ENCODE results near the gene PLVAP.

PLVAP gene

DNA sequence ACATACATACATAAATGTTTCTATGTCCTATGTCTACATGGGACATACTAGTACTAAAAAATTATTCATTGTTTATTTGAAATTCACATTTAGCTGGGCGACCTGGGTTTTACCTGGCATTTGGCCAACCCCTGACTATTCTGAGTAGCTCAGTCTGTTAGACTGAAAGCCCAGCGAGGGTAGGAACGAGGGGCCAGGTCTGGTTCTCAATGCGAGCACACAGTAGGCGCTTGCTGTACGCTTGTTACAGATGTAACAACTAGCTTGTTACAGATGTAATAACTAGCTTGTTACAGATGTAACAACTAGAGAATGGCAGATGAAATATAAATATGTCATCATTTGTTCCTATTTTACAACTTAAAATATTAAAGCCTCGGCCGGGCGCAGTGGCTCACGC, 41.6 kb downstream of the PLVAP start:
- no peak for DNase-seq (ENCODE audit: low read depth in 2 of 2)

DNA sequence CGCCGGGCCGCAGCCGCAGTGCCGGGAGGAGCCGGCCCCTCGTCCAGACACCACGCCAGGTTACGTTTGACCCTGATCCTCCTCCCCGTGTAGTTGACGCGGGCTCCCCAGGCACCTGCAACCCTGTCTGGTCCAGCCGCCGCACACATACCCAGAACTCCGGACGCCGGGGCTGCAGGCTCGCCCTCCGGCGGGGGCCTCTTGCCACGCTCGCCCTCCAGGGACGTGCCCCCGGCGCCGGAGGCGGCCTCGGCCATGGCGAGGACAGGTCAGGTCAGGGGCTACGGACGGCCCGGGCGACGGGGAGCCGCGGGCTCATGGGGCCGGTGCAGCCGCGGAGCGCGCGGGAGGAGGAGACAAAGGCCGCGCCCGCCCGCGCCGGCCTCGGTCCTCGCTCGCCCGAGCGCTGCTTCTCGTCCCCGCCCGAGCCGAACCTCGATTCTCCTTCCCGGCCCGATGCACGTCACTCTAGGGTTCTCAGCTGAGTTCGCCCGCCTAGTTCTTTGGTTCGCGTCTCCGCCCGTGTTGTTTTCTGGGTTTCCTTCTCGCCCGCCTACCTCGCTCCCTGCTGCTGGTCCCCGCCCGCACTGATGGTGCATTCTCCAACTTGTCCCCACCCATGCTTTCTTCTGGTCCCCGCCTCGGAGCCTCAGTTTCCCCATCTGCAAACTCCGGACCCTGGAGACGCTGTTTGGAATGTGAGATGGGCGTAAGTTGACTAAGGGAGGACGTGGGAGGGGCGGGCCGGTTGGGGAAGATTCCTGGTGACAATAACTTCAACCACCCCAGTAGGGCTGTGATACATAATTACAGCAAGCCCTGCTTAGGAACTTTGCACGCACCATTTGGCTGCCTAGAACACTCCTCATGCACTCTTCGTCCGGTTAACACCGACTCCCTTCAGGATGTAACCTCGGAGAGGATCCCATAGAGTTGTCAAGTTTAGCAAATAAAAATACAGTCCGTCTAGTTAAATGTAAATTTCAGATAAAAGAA, 42.4 kb downstream of the PLVAP start, which contains the start of gene ANO8:
ANO8 (minus strand) TSS at position 442 of the 996 bp plus-strand sequence; CDS start at position 257, 185 bp downstream.
- peak; percentile 95 to 98 for DNase-seq (ENCODE audit: low read depth in 2 of 2)

DNA sequence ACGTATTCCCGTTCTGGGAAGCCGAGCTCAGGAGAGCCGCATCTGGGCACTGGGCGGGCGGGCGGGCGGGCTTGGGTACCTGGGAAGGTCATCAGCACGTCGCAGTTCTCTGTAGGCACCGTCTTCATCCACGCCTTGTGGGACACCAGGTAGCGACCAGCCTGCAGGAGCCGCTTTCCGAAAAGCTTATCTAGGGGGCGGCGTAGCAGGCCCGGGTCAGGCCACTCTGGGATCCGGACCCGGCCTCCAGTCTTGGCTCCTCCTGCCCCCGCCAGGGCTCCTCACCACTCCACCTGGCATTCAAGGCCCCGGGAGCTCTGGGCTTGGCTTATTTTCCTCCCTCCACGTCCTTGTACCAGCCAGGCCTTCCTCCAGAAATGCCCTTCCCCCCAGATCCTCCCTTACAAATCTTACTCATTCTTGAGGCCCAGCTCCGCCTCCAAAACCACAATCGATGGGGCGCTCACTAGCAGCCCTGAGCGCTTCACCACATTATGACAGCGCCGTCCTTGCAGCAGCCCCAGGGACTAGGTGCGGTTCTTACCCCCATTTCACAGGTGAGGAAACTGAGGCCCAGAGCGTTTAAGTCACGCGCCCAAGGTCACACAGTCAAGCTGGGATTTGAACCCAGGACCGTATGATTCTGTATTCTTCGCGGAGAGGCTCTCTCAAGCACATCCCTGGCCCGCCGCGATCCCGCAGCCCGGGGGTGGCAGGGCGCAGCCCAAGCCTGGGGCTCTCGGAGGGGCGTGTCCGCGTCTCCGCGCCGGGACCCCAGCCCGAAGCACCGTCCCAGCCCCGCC, 43.3 kb downstream of the PLVAP start:
- DNase-seq (ENCODE audit: low read depth in 2 of 2) = peak; percentile 67 to 76

DNA sequence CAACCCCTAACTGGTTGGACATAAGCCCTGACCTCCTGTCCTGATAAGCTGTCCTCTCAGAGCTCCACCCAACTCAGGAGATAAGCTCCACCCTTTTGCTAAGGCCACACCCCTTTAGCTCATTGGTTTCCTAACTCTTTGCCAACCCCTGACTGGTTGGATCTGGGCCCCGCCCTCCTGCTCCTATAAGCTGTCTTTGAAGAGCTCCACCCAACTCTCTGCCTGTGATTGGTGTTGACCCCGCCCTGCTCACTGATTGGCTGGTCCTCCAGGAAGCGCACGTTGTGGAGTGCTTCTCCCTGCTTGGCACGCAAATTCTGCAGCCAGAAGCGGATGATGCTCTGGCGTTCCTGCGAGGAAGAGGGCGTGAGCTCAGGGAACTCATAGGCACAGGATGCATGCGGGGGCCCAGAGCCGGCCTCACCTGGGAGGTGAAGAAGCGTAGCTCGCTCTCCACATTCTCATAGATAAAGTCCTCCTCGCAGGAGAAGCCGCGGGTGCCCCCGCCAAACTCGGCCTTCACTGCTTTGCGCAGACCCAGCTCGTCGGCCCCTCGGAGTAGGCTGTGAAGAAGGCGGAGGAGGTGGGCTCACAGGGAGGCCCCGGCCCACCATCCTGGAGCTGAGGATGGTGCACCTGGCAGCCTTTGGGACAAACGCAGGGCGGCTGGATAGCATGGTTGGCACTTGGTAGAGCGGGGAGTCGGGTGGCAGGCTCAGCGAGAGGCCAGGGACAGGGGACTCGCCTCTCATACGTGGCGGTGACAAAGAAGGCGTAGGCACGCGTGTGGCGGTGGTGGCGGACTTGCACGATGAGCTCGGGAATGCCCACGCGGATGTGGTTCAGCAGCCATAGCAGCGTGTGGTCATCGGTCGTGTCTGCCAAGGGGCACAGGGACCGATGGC, 44.2 kb downstream of the PLVAP start:
- peak in 1 of 2 donors; percentile 50 for DNase-seq (ENCODE audit: low read depth in 2 of 2)

DNA sequence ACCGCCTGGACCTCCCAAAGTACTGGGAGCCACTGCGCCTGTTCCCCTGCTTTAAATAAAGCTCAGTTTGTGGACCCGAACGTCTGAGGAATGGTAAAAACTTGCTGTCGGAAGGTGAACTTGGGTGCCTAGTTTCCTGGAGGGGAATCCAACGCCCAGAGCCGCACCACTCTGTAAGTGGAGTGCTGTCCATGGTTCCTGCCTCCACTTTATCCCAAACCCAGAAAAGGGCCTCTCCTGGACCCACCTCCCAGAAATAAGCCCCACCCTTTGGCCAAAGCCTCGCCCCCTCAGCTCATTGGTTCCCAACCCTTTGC, 44.8 kb downstream of the PLVAP start:
- DNase-seq (ENCODE audit: low read depth in 2 of 2) = no peak

DNA sequence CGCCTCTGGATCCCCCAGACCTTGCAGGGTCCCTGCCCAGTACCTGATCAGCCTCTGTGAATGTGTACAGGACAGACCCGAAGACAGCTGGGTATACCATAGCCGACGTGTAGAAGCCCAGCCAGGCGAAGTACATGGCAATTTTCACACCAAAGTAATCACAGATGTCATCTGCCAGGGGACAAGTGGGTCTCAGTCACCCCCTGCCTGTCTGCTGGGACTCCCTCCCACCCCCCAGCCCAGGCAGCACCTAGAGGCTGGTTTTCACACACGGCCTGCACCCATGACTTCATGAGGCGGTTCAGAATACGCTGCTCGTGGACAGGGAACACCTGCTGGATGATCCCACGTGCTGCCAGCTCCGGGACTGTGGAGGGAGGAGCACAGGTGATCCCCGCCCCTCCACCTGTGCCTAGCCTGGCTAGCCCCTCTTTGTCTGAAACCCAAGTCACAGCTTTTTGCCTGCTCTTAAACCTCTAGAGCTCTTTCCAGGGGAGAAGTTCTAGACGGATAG, 46.0 kb downstream of the PLVAP start:
- DNase-seq (ENCODE audit: low read depth in 2 of 2) = no peak

DNA sequence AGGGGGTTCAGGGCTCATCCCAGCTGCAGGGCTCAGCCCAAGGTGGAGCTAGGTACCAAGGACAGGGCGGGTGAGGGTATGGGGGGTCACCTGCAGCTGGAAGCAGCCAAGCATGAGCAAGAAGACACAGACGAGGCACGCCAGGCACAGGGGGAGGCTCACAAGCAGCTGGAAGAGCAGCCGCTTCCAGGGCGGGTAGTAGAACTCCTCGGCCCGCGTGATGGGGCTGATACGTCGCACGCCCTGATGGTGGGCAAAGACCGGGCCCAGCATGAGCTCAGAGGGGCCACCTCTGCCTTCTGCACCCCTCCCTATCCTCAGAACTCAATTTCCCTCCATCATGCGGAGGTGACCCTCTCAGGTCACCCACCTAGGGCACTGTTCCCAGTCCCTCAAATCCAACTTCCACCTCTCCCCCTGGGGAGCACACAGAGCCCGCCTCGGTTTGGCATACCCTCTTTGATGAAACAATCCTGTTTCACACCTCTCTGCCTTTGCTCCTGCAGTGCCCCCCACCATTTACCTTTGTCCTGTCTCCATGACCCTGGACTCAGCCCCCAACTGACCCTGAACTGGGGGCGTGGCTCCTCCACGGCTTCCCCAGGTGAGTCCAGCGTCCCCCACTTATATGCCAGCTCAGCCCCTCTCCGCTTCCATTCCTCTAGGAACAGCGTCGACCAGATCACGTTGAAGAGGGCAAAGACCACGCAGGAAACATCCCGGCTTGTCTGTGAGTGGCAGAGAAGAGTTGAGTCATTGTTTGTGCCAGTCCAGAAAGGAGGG, 46.7 kb downstream of the PLVAP start:
- DNase-seq (ENCODE audit: low read depth in 2 of 2) = no peak

DNA sequence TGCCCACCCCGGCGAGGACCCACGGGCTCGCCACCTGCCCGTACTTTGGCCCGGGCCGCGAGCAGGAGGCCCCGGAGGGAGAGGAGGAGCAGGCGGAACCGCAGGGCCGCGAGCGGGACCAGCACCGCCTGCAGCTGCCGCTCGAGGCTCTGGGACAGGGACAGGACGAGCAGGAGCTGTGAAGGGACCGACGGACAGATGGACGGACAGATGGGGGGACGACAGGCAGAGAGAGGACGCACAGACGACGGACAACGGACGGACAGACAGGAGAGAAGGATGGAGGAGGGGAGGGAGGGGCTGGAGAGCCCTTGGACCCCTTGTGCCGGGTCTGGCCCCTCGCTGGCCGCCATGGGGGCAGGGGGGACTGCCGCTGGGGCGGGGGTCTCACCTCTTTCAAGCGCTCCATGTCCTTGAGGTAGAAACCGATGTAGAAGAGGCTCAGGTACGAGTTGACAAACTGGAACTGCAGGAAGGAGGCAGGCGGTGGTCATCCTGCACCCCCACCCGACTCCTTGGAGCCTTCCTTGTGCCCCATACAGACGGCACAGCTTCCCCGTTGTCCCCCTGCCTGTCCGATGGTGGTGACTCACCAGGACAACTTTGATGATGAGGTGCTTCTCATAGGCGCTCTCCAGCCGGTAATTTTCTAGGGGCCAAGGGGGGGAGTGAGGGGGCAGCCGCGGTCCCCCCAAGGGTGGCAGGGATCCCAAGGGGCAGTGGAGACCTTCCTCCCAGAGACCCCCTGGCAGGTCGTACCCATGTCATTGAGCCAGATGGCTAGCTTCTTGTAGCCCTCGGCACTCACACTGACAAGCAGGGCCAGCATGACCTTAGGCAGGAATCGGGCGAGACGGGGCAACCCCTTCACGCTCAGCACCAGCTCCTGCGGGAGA, 47.5 kb downstream of the PLVAP start:
- no peak for DNase-seq (ENCODE audit: low read depth in 2 of 2)

DNA sequence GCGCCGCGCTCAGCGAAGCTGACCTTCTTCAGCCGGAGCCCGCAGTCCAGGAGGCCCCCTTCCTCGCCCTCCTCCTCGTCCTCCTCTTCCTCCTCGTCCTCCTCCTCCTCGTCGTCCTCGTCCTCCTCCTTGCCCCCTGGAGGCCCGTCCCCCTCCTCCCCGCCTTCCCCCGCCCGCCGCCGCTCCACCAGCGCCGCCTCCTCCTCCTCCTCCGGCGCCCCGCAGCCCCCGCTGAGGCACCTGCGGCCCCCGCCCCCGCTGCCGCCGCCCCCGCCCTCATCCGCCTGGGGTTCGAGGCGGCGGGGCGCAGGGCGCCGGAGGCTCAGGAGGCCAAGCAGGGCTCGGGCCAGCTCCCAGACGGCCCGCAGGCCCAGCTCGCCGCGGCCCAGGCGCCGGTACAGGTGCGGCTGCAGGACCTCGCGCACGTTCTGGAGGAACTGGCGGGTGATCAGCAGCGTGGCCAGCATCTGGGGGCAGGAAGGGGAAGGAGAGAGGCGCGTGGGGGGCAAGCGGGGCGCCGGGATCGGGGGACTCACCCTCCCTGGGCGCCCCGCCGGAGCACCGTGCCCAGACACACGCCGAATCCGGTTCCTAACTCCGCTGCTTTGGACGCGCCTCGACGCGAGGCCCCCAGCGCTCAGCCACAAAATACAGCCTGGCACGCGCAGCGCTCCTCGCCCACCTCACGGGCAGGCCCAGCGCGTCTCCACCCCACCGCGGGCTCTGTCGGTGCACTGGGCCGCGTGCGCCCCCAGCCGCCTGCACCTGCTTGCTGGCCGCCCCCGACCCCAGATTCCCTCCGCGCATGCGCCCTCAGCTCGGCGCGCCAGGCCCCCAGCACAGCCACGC, 48.4 kb downstream of the PLVAP start:
- DNase-seq (ENCODE audit: low read depth in 2 of 2) = no peak

DNA sequence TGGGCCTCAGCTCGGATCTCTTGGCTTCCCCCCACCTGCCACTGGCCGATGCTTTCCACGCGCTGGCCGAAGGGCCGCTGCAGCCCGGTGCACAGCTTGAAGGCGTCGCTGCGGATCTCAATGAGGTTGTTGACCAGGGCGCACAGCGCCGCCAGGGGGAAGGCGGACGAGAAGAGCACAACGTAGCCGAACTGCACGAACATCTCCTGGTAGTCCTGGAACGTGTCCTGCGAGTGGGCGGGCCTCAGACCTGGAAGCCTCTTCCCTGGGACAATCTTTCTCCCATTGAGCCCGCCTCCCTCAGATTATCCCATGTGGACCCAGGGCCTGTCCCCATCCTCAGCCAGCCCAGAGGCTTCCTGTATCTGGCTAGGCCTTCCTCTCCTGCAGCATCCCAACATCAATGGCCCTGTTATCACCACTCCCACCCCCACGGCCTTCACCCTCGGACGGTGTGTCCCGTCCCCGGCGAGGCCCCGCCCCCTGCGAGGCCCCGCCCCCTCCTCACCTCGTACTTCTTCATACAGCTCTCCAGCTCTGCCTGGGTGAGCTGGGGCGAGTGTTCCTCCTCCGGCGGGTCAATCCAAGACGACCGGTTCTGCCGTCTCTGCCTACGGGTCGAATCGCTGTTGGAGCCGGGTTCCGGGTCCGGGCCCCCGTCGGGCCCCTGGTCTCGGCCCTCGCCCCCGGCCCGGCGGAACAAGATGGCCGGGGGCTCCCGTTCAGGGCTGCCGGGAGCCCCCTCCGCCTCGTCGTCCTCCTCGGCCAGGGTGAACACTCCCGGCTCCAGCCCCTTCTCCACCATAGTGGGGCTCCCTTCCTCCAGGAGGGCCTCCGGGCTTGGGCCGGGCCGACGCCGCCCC, 49.3 kb downstream of the PLVAP start:
- no peak for DNase-seq (ENCODE audit: low read depth in 2 of 2)

DNA sequence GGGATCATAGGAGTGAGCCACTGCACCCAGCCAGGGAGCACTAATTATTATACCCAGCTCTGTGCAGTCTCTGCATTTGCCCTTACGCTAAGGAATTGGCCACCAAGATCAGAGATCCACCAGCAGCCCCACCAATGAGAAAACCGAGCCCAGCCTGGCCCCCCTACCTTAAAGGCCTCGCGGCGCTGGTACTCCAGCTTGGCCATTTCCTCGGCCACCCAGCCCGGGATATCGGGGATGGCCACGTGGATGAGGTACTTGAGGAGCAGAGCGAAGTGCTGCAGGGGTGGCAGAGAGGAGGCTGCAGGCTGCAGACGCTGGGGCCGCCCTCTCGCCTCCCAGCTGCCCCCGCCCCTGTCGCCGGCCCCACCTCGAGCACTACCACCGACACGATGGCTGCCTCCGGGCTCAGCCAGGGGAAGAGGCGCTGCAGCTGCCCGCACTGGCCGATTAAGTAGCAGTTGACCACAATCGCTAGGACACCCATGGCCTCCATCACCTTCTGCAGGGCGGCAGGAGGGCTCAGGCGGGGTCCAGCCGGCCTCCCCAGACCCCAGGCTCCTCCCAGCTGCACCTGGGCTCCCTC, 50.0 kb downstream of the PLVAP start:
- no peak for DNase-seq (ENCODE audit: low read depth in 2 of 2)

DNA sequence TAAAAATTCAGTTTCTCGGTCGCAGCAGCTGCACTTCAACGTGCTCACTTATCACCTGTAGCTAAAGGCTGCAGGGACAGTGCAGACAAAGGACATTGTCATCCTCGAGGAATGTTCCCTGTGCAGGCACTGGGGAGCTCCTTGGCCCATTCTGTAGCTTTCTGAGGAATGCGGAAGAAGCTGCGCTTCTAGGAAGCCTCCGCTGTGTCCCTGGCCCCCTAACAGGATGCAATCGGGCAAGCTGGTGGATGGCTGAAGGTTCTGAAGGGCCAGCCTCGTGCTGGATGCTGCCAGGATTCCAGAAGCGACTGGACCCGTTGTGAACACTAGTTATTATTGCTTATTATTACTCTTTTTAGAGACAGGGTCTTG, 50.6 kb downstream of the PLVAP start:
- DNase-seq (ENCODE audit: low read depth in 2 of 2) = no peak

DNA sequence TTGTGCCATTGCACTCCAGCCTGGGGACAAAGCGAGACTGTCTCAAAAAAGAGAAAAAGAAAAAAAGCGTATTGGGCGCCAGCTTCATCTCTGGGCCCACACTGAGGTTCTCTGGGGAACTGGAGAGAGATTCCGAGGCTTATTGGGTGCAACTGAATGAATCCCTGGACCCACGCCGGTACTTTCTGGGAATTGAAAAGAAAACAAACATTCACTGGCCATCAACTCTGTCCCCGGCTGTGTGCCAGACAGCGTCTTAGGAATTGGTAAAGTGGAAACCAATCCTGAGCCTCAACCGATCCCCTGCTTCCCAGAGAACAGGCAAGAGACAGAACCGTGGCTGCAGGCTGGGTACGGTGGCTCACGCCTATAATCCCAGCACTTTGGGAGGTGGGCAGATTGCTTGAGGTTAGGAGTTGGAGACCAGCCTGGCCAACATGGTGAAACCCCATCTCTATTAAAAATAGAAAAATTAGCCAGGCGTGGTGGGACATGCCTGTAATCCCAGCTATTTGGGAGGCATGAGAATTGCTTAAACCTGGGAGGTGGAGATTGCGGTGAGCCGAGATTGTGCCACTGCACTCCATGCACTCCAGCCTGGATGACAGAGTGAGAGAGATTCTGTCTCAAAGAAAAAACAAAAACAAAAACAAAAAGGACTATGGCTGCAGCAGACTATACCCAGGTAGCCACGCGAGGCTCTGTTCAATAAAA, 51.1 kb downstream of the PLVAP start:
- DNase-seq (ENCODE audit: low read depth in 2 of 2) = no peak

DNA sequence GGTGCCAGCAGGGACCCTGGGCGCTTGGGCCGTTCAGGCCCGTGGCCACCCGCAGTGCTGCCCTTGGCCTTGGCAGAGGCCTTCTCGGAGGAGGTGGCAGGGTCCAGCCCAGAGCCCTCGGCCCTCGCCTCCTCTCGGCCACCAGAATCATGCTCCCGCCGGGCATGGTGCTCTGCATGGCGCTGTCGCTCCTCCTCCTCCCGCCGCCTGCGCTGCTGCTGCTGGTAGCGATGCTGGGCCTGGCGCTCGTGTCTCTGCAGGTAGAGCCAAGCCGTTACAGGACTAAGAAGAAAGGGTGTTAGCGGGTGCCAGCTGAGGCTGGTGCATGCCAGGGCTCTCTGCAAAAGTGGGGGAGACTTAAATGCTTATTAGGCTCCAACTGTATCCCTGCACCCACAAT, 52.0 kb downstream of the PLVAP start:
- no peak for DNase-seq (ENCODE audit: low read depth in 2 of 2)

DNA sequence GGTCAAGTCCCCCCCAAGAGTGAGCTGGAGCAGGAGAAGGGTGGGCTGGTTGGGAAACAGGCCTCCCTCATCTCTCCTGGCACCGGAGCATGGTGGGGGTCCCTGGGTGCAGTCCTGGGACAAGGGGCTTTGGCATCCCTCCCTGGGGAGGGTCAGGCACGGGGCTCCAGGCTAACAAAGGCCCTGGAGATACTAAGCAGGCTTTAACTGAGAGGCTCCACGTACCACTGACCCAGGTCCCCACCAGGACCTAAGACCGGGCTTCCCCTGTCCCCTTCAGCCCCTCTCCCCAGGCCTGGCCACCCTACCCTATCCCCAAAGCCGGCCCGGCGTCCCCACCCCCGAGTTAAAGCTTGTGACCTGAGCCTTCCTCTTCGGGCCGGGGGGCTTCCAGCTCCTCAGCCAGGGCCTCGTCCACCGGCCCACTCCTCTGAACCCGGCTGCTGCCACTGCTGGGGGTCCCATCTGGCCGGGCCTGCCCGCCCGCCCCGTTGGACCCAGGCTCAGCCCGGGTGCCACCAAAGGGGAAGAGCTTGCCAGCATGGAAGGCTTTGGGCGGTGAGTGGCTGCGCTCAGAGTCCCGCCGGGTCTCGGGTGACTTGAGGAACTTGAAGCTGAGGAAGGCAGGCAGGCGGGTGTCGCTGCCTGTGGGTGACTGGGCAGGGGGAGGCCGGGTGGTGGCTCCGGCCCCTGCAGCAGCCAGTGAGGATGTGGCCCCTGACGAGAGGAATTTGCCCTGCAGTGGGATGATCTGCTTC, 52.6 kb downstream of the PLVAP start:
- DNase-seq (ENCODE audit: low read depth in 2 of 2) = no peak

DNA sequence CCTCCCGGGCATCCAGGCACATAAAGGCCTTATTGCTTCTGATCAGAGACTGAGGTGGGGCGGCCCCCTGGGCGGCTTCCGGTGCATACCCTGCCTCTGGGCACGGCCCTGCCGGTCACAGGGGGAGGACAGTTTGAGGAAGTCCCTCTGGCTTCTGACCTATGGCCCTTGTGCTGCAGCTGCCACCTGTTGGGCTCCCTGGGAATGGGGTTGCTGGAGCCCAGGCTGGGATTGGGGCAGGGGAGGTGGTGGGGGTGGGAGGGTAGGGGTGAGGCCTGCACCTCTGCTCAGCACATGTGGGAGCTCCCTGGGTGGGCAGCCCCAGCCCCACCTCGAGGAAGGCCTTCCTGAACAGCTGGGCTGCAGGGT, 53.2 kb downstream of the PLVAP start:
- no peak for DNase-seq (ENCODE audit: low read depth in 2 of 2)
